ENCODE data around the gene LNX2. TPM values are rescaled to one million over a fixed set of nuclear protein-coding genes. Genes with fewer than 3 reads are reported as not detected.

Gene LNX2
- total and polyA plus RNA-seq, 11 donors: 3.6 to 18.7 (median 12.7) TPM

- DNase-seq (no peak), ATAC-seq (no peak)
- peaks cover 0 to 19% (median 0%) of the 10 kb centered on the region in 12 donors for H3K4me1 ChIP-seq
- H3K27ac ChIP-seq: no peak overlapping the region
- no peaks in the 10 kb centered on the region for H3K36me3 ChIP-seq
- TF ChIP-seq POLR2A (IDR thresholded peaks at IDR 0.05) (no peak), CTCF (IDR thresholded peaks at IDR 0.05) (no peak)
- no peak overlapping the region for H3K4me3 ChIP-seq
- H3K9me3 ChIP-seq: no peaks in the 10 kb centered on the region
- H3K27me3 ChIP-seq: no peaks in the 10 kb centered on the region
- intact Hi-C loops (cut with DNase I): no loop called here
- WGBS, 4 donors: 90 to 97% (median 95%) methylated on average over 5 of the region's 5 CpGs
Observed at GRCh38 chr13:27504868-27505194, 115.5 kb downstream of the LNX2 start.

- peaks cover 0 to 19% (median 0%) of the 10 kb centered on the region in 12 donors for H3K4me1 ChIP-seq
- H3K9me3 ChIP-seq: no peaks in the 10 kb centered on the region
- H3K27ac ChIP-seq: peak overlapping the region in 1 of 12 donors; percentile 4
- ATAC-seq: peak; percentile 66 to 77 (median 74)
- TF ChIP-seq POLR2A (IDR thresholded peaks at IDR 0.05) (no peak), CTCF (IDR thresholded peaks at IDR 0.05) (no peak)
- intact Hi-C loops (cut with DNase I): no loop called here
- no peaks in the 10 kb centered on the region for H3K27me3 ChIP-seq
- H3K36me3 ChIP-seq: no peaks in the 10 kb centered on the region
- no peak overlapping the region for H3K4me3 ChIP-seq
- WGBS, 4 donors: 56 to 69% (median 64%) methylated on average over 9 to 12 of the region's 12 CpGs
- DNase-seq: no peak
Observed at GRCh38 chr13:27504128-27504867, 116.0 kb downstream of the LNX2 start.

DNA sequence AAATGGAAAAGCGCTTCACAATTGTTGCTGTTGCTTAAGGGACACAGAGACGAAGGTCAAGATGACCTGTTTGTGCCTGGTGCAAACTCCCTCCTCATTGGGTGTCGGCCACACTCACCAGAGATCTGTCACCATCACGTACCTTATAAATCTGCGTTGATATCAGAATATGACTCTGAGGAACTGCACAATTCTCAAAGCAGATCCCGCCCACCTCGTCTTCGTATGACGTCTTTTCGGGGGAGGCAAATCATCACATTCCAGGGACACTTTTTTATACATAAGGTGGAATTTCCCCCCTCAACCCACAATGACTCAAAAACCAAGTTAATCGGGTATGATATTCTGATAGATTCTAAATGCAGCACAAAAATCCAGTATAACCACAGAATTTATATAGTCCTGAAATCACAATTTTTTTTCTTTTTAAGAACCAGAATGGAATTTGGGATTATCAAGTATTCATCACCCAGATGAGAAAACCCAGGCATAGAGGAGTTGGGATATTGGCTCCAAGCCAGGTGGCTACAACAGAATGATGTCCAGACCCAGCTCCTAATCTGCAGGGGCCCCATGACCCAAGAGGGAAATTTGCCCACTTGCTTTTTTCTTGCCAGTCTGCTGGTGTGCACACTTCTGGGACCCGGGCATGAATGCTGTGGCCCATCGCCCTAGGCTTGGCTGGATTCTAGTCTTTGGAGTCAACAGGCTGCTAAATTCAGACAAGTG is 119.4 kb downstream of the LNX2 start:
- no peaks in the 10 kb centered on the region for H3K36me3 ChIP-seq
- H3K27ac ChIP-seq: no peak overlapping the region
- intact Hi-C loops (cut with DNase I): no loop called here
- no peaks in the 10 kb centered on the region for H3K9me3 ChIP-seq
- ATAC-seq (no peak), DNase-seq (no peak)
- TF ChIP-seq POLR2A (IDR thresholded peaks at IDR 0.05) (no peak), CTCF (IDR thresholded peaks at IDR 0.05) (no peak)
- 38 to 52% (median 43%) methylated on average over 13 of the region's 13 CpGs for WGBS, 4 donors
- no peak overlapping the region for H3K4me3 ChIP-seq
- H3K4me1 ChIP-seq: peaks cover 0 to 19% (median 0%) of the 10 kb centered on the region in 12 donors
- H3K27me3 ChIP-seq: no peaks in the 10 kb centered on the region

- DNase-seq: no peak
- TF ChIP-seq CTCF (IDR thresholded peaks at IDR 0.05): no peak
- TF ChIP-seq POLR2A (IDR thresholded peaks at IDR 0.05): no peak
- Histone ChIP-seq H3K36me3 (no peaks in the 10 kb centered on the region), H3K4me1 (peaks cover 0 to 9% (median 0%) of the 10 kb centered on the region in 12 donors), H3K27me3 (no peaks in the 10 kb centered on the region), H3K9me3 (no peaks in the 10 kb centered on the region), H3K4me3 (no peak overlapping the region), H3K27ac (no peak overlapping the region)
- ATAC-seq: no peak
- intact Hi-C loops (cut with DNase I): no loop called here
- WGBS, 4 donors: 88 to 92% (median 89%) methylated on average over 11 of the region's 11 CpGs
Observed at GRCh38 chr13:27497563-27498230, 122.6 kb downstream of the LNX2 start.
